ENCODE data around the gene PCLO.

PCLO gene

DNA sequence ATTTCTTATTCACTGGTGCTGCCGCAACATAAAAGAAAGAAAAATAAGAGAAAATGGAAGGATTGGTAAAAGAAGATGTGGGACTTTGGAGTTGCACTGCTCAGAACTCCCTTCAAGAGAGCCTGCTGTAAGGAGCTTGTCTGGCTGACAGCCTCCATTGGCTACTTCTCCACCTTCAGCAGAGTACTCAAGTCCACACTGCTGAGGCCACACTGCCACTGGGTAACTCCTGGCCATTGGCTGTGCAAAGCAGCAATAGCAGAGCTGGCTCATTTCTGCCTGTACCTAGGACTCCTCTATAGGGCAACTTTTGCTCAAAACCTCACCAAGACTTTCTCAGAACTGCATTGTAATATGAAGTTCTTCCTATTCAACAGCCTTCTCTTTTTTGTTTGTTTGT lies 38.7 kb upstream of the PCLO start:
- H3K27ac ChIP-seq = no peak overlapping the region
- H3K4me3 ChIP-seq (ENCODE audit: low read depth, low read length) = no peak overlapping the region
- H2AFZ ChIP-seq = no peak overlapping the region
- H3K79me2 ChIP-seq = no peaks in the 10 kb centered on the region
- no peaks in the 10 kb centered on the region for H3K4me1 ChIP-seq
- TF ChIP-seq, protein P1, sequence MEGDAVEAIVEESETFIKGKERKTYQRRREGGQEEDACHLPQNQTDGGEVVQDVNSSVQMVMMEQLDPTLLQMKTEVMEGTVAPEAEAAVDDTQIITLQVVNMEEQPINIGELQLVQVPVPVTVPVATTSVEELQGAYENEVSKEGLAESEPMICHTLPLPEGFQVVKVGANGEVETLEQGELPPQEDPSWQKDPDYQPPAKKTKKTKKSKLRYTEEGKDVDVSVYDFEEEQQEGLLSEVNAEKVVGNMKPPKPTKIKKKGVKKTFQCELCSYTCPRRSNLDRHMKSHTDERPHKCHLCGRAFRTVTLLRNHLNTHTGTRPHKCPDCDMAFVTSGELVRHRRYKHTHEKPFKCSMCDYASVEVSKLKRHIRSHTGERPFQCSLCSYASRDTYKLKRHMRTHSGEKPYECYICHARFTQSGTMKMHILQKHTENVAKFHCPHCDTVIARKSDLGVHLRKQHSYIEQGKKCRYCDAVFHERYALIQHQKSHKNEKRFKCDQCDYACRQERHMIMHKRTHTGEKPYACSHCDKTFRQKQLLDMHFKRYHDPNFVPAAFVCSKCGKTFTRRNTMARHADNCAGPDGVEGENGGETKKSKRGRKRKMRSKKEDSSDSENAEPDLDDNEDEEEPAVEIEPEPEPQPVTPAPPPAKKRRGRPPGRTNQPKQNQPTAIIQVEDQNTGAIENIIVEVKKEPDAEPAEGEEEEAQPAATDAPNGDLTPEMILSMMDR (IDR thresholded peaks at IDR 0.05) = no peak
- no peak overlapping the region for H3K9ac ChIP-seq
- H3K4me2 ChIP-seq (ENCODE audit: low read length) = no peak overlapping the region
- no peaks in the 10 kb centered on the region for H3K27me3 ChIP-seq (ENCODE audit: control insufficient read depth, insufficient read depth, low read length)
- no peaks in the 10 kb centered on the region for H3K36me3 ChIP-seq (ENCODE audit: control insufficient read depth, insufficient read depth, low read length)
- no peaks in the 10 kb centered on the region for H3K9me3 ChIP-seq (ENCODE audit: control insufficient read depth, low read length)

DNA sequence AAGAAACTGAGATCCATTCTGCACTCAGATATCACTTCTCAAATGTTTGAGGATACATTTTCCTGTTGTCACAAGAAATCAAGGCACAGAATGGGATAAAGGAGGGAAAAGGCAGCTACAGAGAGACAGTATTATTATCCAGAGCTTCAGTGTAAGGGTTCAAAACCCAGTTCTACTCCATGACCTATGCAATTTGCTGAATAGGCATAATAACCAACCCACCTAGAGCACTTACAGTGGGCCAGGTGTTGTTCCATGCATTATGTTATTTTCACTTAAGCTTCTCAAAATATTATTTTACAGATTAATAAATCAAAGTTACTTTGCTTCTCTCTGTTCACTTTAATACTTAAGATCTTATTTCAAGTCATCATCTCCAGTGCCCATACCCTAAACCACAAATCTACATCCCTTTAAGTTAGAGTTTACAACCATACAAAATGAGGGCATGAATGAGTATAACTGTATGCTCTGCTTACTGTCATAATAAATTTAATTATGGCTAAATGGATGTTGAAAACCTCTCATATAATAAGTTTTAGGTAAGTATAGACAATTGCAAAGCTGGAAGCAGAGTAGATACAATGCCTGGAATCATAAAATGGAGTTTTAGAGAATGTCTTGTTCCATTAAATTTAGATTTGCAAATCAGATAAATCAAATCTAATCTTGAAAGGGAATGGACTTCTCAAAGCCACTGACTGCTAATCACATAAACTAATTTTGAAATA lies 28.1 kb upstream of the PCLO start:
- no peaks in the 10 kb centered on the region for H3K9me3 ChIP-seq (ENCODE audit: control insufficient read depth, low read length)
- H3K4me3 ChIP-seq (ENCODE audit: low read depth, low read length) = no peak overlapping the region
- H3K9ac ChIP-seq = no peak overlapping the region
- no peak overlapping the region for H3K4me2 ChIP-seq (ENCODE audit: low read length)
- TF ChIP-seq, protein P1 (IDR thresholded peaks at IDR 0.05) = no peak
- H3K36me3 ChIP-seq (ENCODE audit: control insufficient read depth, insufficient read depth, low read length) = no peaks in the 10 kb centered on the region
- H3K4me1 ChIP-seq = no peaks in the 10 kb centered on the region
- no peaks in the 10 kb centered on the region for H3K79me2 ChIP-seq
- no peak overlapping the region for H3K27ac ChIP-seq
- no peak overlapping the region for H2AFZ ChIP-seq
- H3K27me3 ChIP-seq (ENCODE audit: control insufficient read depth, insufficient read depth, low read length) = no peaks in the 10 kb centered on the region

DNA sequence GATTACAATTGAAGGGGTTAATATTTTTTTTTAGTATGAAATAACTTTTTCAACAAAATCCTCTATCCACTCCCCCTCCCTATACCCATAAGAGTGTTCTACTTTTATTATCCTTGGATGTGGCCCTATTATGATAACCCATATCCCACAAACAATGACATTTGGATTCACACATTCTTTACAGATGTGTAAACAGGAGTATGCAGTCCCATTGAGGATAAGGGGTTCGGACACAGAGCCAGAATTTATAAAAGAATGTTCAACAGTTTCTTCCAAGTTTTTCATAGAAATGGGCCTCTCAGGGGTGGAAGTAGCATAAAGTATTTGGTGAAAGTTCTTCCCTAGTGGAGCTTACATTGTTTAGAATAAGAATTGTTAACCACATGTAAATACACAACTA lies 16.1 kb upstream of the PCLO start:
- H3K4me1 ChIP-seq = no peaks in the 10 kb centered on the region
- H2AFZ ChIP-seq = no peak overlapping the region
- H3K36me3 ChIP-seq (ENCODE audit: control insufficient read depth, insufficient read depth, low read length) = no peaks in the 10 kb centered on the region
- no peak overlapping the region for H3K9ac ChIP-seq
- no peak overlapping the region for H3K4me2 ChIP-seq (ENCODE audit: low read length)
- H3K27me3 ChIP-seq (ENCODE audit: control insufficient read depth, insufficient read depth, low read length) = no peaks in the 10 kb centered on the region
- no peak overlapping the region for H3K4me3 ChIP-seq (ENCODE audit: low read depth, low read length)
- TF ChIP-seq, protein P1 (IDR thresholded peaks at IDR 0.05) = no peak
- no peaks in the 10 kb centered on the region for H3K79me2 ChIP-seq
- H3K27ac ChIP-seq = no peak overlapping the region
- no peaks in the 10 kb centered on the region for H3K9me3 ChIP-seq (ENCODE audit: control insufficient read depth, low read length)

DNA sequence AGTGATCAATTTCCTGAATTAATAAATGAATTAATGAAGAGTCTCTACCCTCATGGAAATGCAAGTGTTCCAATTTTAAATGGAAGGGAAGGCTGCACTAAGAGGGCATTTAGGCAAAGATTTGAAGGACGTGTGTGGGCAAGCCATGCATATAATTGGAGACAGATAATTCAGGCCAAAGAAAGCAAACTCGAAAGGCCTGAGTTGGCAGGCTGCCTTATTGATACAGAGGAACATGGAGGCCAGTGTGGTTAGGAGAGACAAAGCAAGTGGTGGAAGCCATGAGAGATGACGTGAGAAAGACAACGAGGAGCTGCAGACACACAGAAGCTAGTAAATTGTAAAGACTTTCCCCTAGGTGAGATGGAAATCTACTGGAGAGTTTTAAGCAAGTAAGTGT lies 15.4 kb upstream of the PCLO start:
- TF ChIP-seq, protein P1 (IDR thresholded peaks at IDR 0.05) = no peak
- no peak overlapping the region for H2AFZ ChIP-seq
- no peaks in the 10 kb centered on the region for H3K4me1 ChIP-seq
- no peak overlapping the region for H3K27ac ChIP-seq
- H3K27me3 ChIP-seq (ENCODE audit: control insufficient read depth, insufficient read depth, low read length) = no peaks in the 10 kb centered on the region
- no peak overlapping the region for H3K4me3 ChIP-seq (ENCODE audit: low read depth, low read length)
- no peaks in the 10 kb centered on the region for H3K79me2 ChIP-seq
- no peak overlapping the region for H3K9ac ChIP-seq
- no peaks in the 10 kb centered on the region for H3K9me3 ChIP-seq (ENCODE audit: control insufficient read depth, low read length)
- no peaks in the 10 kb centered on the region for H3K36me3 ChIP-seq (ENCODE audit: control insufficient read depth, insufficient read depth, low read length)
- no peak overlapping the region for H3K4me2 ChIP-seq (ENCODE audit: low read length)

DNA sequence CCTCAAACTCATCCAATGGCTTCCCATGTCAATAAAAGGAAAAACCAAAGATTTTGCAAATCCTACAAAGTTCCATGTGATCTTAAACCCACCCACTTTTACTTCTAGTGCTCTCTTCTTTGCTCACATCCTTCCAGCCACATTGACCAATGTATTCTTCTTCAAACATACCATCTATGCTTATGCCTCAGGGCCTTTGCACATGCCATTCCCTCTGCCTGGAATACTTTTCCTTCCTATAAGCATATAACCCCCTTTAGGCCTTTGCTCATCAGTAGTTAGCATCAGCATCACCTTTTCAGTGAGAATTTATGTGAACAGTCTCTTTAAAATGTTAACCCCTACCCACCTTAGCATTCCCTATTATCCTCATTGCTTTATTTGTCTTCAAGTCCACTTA lies 11.0 kb upstream of the PCLO start:
- Histone ChIP-seq H3K79me2 (no peaks in the 10 kb centered on the region), H3K27me3 (ENCODE audit: control insufficient read depth, insufficient read depth, low read length) (no peaks in the 10 kb centered on the region), H2AFZ (no peak overlapping the region), H3K36me3 (ENCODE audit: control insufficient read depth, insufficient read depth, low read length) (no peaks in the 10 kb centered on the region), H3K4me2 (ENCODE audit: low read length) (no peak overlapping the region), H3K4me3 (ENCODE audit: low read depth, low read length) (no peak overlapping the region), H3K27ac (no peak overlapping the region), H3K9ac (no peak overlapping the region), H3K4me1 (no peaks in the 10 kb centered on the region), H3K9me3 (ENCODE audit: control insufficient read depth, low read length) (no peaks in the 10 kb centered on the region)
- TF ChIP-seq, protein P1 (IDR thresholded peaks at IDR 0.05) = no peak
